HG02571 (cell line): Measurements from ENCODE around the gene ATP2B1.

Experiments
- ATAC-seq: cut with Tn5 transposase; IDR thresholded peaks from one replicate; pipeline ENCODE4 v1.9.1; 2021; ENCODE audit warnings: mild to moderate bottlenecking, moderate library complexity; ENCODE audit not compliant: unreplicated experiment

Gene ATP2B1

DNA sequence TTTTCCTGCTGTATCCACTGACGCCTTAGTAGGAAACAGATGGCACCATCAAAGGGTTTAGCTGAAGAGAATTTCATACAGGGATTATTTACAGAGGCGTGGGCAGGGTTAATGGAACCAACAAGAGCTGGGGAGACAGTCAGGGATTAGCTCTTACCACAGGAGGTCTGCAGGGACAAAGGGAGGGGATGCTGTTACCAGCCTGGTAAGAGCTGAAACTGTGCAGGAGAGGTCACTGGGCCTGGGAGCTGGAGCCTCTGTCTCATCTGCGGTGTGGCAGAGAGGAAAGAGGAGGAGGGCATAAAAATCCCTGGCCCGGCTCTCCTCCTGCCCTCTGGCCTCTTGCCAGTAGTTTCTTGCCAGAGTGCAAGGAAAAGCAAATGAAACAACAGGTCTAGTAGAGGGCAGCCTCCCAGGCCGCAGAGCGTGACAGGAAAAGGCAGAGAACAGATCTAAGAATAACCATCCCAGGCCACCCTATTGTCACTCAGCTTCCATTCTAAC lies 163.9 kb downstream of the ATP2B1 start:
- ATAC-seq = no peak

DNA sequence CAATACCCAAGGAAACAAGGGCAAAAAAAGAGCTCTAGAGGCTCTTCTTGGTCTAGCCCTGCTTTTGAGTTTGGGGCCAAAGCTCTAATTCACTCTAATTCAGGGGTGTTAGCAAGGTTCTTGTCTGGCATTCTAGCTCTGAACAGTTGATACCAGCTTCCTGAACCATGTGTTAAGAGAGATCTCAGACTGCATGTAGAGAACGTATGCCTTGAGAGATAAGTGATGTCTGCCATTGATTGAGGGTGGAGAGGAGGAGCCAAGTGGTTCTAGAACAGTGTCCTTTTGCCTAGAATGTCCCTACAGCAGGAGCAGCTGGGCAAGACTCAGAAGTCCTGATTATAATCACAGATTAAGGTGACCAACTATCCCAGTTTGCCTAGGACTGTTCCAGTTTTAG lies 164.6 kb downstream of the ATP2B1 start:
- ATAC-seq = no peak

DNA sequence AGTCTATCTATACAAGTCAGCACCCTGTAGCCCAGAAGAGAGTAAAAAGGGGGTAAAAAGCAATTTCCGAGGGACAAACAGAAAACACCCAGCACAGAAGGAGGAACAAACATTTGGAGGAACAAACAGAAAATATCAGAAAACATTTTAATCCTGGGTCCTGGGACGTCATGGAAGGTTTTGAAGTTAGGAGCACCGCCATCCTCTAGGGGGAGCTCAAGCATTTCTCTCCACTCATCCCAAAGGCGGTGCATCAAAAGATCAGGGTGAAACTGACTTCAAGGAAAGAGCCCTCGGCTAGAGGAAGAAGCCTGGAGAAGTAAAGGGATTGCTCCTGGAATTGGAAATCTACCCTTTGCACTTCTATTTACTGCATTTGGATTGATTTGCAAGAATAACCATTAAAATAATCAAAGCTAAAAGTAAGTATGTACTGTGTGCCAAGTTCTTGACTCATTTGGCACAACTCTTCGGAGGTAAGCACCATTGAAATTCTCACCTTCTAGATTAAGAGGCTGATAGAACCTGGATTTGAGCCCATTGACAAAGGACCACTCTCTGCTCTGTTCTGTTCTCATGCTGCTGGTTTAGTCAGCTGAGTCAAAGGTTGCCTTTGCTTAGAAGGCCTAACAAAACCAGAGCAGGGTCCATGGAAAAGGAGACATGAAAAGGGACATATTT lies 165.6 kb downstream of the ATP2B1 start:
- peak; percentile 83 for ATAC-seq

DNA sequence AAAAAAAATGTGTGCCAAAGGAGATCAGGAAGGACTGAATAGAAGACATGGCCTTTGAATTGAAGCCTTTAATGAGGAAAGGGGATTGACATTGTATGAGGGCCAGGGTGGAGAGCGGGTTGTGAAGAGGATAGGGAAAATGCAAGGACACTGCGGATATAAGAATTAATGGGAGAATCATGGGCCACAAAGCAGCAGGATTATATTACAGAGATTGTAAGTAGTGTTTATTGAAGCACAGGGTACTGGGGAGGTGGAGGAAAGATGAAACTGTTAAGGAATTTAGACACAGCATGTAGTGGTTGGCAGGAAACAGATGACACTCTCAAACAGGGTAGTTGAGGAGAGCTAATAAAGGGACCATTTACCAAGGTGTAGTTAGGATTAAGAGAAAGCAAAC lies 166.4 kb downstream of the ATP2B1 start:
- ATAC-seq = no peak

DNA sequence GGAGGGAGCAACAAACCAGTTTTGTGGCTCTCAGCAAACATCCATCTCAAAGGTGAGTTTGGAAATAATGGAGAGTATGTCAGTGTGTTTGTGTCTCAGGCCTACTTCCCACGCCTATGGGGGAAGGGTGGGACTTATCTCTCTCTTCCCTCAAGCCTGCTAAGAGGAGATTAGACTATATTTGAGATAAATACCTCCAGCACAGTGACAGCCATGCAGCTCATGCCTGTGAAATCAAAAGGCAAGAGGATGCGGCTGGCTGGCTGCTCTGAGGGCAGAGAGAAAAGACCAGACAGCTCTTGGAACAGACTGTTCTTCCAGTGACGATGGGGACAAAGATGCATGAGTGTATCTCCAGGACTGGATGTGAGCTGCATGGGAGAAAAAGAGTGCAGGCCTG lies 168.1 kb downstream of the ATP2B1 start:
- ATAC-seq = no peak

DNA sequence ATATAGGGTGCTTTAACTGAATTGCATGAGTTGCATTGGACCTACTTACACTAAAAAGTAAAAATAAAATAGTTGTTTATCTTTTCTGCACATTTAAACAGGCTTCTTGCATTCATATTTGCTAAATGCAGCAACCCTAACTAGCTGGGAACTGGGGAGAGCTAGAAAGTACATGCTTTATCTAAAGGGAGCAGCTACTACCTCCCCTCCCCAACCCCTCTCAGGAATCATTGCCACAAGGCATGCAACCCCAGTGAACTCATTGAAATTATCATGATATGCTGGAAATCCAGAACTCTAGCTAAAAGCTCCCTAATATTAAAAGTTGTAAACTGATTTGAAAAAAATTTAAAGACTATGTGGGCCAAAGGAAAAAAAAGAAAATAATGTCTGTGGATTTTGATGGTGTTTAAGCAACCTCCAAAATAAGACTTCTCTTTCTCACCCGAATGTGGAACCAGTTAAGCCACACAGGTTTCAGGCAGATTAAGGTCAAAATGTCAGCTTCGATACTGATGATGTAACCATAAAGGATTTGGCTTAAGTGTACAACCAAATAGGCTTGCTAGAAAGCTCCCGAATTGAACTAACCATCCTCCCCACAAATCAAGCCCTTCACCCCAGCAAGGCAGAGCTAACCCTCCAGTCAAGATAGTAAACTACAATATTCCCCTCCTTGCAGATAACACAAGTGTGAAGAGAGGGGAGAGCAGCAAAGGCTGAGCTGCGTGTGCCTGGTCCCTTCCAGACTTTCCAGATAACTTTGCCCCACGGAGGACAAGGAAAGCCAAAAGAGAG lies 169.0 kb downstream of the ATP2B1 start:
- no peak for ATAC-seq

DNA sequence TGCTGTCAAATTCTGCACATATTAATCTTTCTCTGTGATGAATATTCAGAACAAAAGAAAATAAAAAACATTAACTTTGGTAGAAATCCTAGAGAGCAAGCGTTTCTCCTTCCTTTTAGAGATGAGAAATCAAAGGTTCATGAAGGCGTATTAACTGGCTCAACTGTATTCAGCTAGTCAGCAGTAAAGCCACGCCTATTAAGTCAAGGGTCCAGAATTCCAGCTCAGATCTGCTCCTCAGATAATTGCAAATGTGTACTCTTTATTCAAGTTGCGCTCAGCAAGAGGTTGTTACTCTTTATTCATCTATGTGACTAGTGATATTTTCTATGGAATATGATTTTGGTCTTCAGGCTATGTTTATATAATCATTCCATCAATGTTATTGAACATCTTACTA lies 169.7 kb downstream of the ATP2B1 start:
- no peak for ATAC-seq
